ENCODE results near the gene FAP. TPM values are rescaled to one million over a fixed set of nuclear protein-coding genes. Genes with fewer than 3 reads are reported as not detected.

Gene FAP
- total and polyA plus RNA-seq, 9 of the 15 experiments (the other 6 are each of a cell fraction or from before 2014, with no cell fraction given): not detected

- Histone ChIP-seq H3K27ac (ENCODE audit: extremely low read depth, low read depth, low read length) (no peak overlapping the region), H3K9me3 (replicated peaks; ENCODE audit: control insufficient read depth, insufficient read depth, low read depth, low read length) (0 out of 2 replicates have a peak, but pooled peaks cover 2% of the 10 kb centered on the region), H3K36me3 (ENCODE audit: control insufficient read depth, insufficient read depth, low read length) (no peaks in the 10 kb centered on the region), H3K79me2 (ENCODE audit: control insufficient read depth, insufficient read depth, low read length) (no peaks in the 10 kb centered on the region), H4K20me1 (replicated peaks; ENCODE audit: control insufficient read depth, insufficient read depth, low read length) (no peaks in the 10 kb centered on the region), H2AFZ (ENCODE audit: low read depth, low read length) (no peak overlapping the region), H3K4me1 (replicated peaks in 1 of 2; ENCODE audit: control insufficient read depth in 2 of 2, insufficient read depth in 2 of 2, low read length in 2 of 2) (no peaks in the 10 kb centered on the region), H3K4me3 (no peak overlapping the region), H3K9ac (ENCODE audit: insufficient read depth in 1 of 2, low read depth in 2 of 2, low read length in 2 of 2) (no peak overlapping the region), H3K27me3 (ENCODE audit: control insufficient read depth in 2 of 2, insufficient read depth in 2 of 2, low read length in 2 of 2) (no peaks in the 10 kb centered on the region), H3K4me2 (ENCODE audit: insufficient read depth, low read length) (no peak overlapping the region), H3K9me1 (ENCODE audit: control insufficient read depth, insufficient read depth, low read length) (no peaks in the 10 kb centered on the region)
- in situ Hi-C loops (cut with MboI) (no loop called here), intact Hi-C loops (cut with micrococcal nuclease) (no loop called here)
- BruUV-seq (replicated peaks): no TSS peak
- no peak for DNase-seq (ENCODE audit: extremely low read depth in 1 of 4, low spot score in 3 of 4)
- 0% methylated on average over 1 of the region's 1 CpG for WGBS (ENCODE audit: insufficient coverage, low coverage, missing lambda C conversion rate)
- ChIA-PET CTCF (ENCODE audit: low intra/inter-chr PET ratio) (no interaction called here), POLR2A (no interaction called here)
- no peak for ATAC-seq
- no peak for FAIRE-seq
- TF ChIP-seq CTCFL (IDR thresholded peaks at IDR 0.05; ENCODE audit: borderline replicate concordance, insufficient read depth, low read depth, low read length, poor library complexity, severe bottlenecking) (no peak), TAF7 (tag; IDR thresholded peaks at IDR 0.05) (no peak), SP1 (CRISPR knock-in tag; IDR thresholded peaks at IDR 0.05) (no peak), PTRF (tag; IDR thresholded peaks at IDR 0.05) (no peak), ZNF212 (CRISPR knock-in tag; IDR thresholded peaks at IDR 0.05) (no peak), USF2 (CRISPR knock-in tag; IDR thresholded peaks at IDR 0.05) (no peak), ZFP30 (CRISPR knock-in tag; IDR thresholded peaks at IDR 0.05; ENCODE audit: borderline replicate concordance) (no peak), MEIS2 (IDR thresholded peaks at IDR 0.05; ENCODE audit: partially characterized antibody) (no peak), RBM14 (IDR thresholded peaks at IDR 0.05; ENCODE audit: borderline replicate concordance, insufficient read depth, low read depth, low read length) (no peak)
Measured at GRCh38 chr2:162233197-162233596, 10.0 kb downstream of the FAP start.

Data from K562 (cell line).